ENCODE measurements around the gene GTF2H4.

Gene GTF2H4

DNA sequence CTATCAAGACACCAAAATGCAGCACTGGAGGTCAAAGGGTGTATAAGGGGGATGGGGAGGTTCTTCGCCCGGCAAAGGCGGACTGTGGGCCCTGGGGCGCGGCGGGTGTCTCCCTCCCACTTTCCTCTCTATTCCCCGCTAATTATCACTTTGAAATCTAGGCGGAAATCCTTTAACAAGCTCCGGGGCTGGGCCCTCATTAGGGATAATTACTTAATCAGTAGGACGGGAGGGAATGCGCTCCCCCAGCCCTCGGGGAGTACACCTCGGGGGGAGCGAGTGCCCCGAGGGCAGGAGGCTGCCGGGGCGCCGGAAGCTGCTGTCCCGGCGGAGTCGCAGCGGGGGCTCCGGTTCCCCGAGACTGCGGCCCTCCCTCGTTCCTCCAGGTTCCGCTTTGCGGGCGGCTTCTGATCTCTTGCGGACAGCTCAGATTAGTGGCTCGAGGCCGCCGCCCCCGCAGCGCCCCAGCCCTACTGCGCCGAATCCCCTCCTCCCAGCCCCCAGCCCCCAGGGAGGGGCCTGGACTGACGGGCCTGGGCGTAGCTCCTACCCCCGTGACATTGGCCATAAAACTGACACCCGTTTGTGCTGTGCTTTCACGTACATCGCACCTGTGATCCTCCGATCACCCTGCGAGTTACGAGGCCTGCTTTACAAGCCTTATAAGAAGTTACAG lies 47.5 kb downstream of the GTF2H4 start:
- Histone ChIP-seq H3K36me3 (ENCODE audit: insufficient read depth) (no peaks in the 10 kb centered on the region), H3K27me3 (ENCODE audit: insufficient read depth, low read depth) (no peaks in the 10 kb centered on the region; the same call in 1 of the 2 replicates), H3K9ac (peak overlapping the region; percentile 44; the same call in 1 of the 2 replicates), H3K4me2 (peak overlapping the region; percentile 54), H3K79me2 (ENCODE audit: insufficient read depth, low read depth) (no peaks in the 10 kb centered on the region), H2AFZ (ENCODE audit: low read depth) (peak overlapping the region; percentile 57), H3K4me1 (ENCODE audit: low read depth, poor library complexity, severe bottlenecking) (peaks cover 3% of the 10 kb centered on the region), H3K27ac (peak overlapping the region; percentile 27; the same call in 1 of the 2 replicates), H3K4me3 (IDR thresholded peaks at IDR 0.05; ENCODE audit: insufficient read depth, low read depth, low read length) (no peak overlapping the region), H4K20me1 (ENCODE audit: insufficient read depth) (no peaks in the 10 kb centered on the region)
- TF ChIP-seq, protein P1, sequence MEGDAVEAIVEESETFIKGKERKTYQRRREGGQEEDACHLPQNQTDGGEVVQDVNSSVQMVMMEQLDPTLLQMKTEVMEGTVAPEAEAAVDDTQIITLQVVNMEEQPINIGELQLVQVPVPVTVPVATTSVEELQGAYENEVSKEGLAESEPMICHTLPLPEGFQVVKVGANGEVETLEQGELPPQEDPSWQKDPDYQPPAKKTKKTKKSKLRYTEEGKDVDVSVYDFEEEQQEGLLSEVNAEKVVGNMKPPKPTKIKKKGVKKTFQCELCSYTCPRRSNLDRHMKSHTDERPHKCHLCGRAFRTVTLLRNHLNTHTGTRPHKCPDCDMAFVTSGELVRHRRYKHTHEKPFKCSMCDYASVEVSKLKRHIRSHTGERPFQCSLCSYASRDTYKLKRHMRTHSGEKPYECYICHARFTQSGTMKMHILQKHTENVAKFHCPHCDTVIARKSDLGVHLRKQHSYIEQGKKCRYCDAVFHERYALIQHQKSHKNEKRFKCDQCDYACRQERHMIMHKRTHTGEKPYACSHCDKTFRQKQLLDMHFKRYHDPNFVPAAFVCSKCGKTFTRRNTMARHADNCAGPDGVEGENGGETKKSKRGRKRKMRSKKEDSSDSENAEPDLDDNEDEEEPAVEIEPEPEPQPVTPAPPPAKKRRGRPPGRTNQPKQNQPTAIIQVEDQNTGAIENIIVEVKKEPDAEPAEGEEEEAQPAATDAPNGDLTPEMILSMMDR (conservative IDR thresholded peaks at IDR 0.05; ENCODE audit: low read depth, low read length): no peak

DNA sequence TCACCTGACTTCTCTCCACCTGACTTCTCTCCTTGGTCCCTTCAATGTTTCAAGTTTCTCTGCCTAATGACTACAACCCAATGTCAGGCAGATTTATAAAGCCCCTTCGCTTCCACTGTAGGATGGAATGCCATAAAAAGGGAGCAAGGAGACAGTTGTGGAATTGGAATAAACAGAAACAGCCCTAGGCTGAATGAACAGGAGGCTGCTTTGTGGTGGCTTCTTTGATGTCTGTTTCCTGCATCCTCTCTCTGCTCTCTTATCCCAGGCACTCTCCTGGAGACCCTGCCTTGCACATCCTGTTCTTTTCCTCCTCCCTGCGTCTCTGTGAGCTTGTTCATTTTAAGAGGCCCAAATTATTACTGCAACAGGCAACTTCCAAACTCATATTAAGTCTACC lies 49.7 kb downstream of the GTF2H4 start:
- Histone ChIP-seq H3K4me1 (ENCODE audit: low read depth, poor library complexity, severe bottlenecking) (peaks cover 20% of the 10 kb centered on the region), H3K4me3 (IDR thresholded peaks at IDR 0.05; ENCODE audit: insufficient read depth, low read depth, low read length) (no peak overlapping the region), H3K79me2 (ENCODE audit: insufficient read depth, low read depth) (no peaks in the 10 kb centered on the region), H3K27me3 (ENCODE audit: insufficient read depth, low read depth) (no peaks in the 10 kb centered on the region; the same call in 1 of the 2 replicates), H3K27ac (no peak overlapping the region), H2AFZ (ENCODE audit: low read depth) (no peak overlapping the region), H3K9ac (no peak overlapping the region), H3K36me3 (ENCODE audit: insufficient read depth) (no peaks in the 10 kb centered on the region), H3K4me2 (no peak overlapping the region), H4K20me1 (ENCODE audit: insufficient read depth) (no peaks in the 10 kb centered on the region)
- TF ChIP-seq, protein P1 (conservative IDR thresholded peaks at IDR 0.05; ENCODE audit: low read depth, low read length): no peak

DNA sequence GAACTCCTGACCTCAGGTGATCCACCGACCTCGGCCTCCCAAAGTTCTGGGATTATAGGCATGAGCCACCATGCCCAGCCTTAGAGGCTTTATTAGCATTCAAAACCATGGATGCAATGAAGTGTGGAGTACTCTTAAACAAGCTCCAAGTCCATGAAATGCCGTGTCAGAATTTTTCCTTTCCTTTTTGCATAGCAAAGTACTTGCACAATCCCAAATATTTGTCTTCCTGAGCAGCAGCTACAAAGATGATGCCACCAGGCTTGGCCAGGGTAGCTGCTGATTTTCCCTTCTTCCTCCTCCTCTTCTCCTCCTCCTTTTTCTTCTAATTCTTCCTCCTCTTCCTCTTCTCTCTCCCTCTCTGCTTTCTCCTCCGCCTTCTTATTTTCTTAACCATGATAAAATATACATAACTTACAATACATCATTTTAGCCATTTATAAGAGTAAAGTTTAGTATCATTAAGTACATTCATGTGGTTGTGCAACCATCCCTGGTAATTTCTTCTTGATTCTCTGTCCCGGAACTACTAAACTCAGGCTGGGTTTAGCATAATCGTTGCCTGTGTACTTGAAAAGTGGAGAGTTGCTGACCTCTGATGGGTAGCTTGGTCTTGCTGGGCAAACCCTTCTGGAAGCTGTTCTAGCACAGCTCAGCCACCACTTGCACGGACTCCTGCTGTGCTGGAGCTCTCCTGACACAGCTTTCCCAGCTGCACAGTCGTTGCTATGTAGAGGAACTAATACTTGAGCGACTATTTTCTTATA lies 53.1 kb downstream of the GTF2H4 start:
- Histone ChIP-seq H2AFZ (ENCODE audit: low read depth) (no peak overlapping the region), H3K4me3 (IDR thresholded peaks at IDR 0.05; ENCODE audit: insufficient read depth, low read depth, low read length) (no peak overlapping the region), H3K27ac (no peak overlapping the region), H3K9ac (no peak overlapping the region), H3K4me2 (no peak overlapping the region), H4K20me1 (ENCODE audit: insufficient read depth) (no peaks in the 10 kb centered on the region), H3K4me1 (ENCODE audit: low read depth, poor library complexity, severe bottlenecking) (peaks cover 51% of the 10 kb centered on the region), H3K27me3 (ENCODE audit: insufficient read depth, low read depth) (no peaks in the 10 kb centered on the region; the same call in 1 of the 2 replicates), H3K79me2 (ENCODE audit: insufficient read depth, low read depth) (no peaks in the 10 kb centered on the region), H3K36me3 (ENCODE audit: insufficient read depth) (no peaks in the 10 kb centered on the region)
- TF ChIP-seq, protein P1 (conservative IDR thresholded peaks at IDR 0.05; ENCODE audit: low read depth, low read length): no peak

DNA sequence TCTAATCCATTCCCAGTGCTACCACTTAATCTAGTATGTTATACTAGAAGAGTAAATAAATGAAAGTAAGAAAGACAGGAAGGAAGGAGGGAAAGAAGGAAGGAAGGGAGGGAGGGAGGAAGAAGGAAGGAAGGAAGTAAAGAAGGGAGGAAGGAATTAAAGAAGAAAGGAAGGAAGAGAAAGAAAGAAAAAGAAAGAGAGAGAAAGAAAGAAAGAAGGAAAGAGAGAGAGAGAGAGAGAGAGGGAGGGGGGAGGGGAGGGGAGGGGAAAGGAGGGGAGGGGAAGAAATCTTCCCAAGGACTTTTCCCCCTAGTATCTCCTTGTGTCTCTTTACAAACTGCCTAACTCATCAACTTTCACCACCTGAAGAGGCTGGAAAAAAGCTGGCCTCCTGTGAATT lies 54.7 kb downstream of the GTF2H4 start:
- H3K27ac ChIP-seq: peak overlapping the region; percentile 97
- TF ChIP-seq, protein P1 (conservative IDR thresholded peaks at IDR 0.05; ENCODE audit: low read depth, low read length): no peak
- H3K4me1 ChIP-seq (ENCODE audit: low read depth, poor library complexity, severe bottlenecking): peaks cover 55% of the 10 kb centered on the region
- H3K9ac ChIP-seq: peak overlapping the region; percentile 48; the same call in 1 of the 2 replicates
- no peak overlapping the region for H3K4me3 ChIP-seq (IDR thresholded peaks at IDR 0.05; ENCODE audit: insufficient read depth, low read depth, low read length)
- peak overlapping the region; percentile 61; the same call in 1 of the 2 replicates for H3K4me2 ChIP-seq
- H3K27me3 ChIP-seq (ENCODE audit: insufficient read depth, low read depth): no peaks in the 10 kb centered on the region
- H3K36me3 ChIP-seq (ENCODE audit: insufficient read depth): no peaks in the 10 kb centered on the region
- H2AFZ ChIP-seq (ENCODE audit: low read depth): peak overlapping the region; percentile 59; the same call in 1 of the 2 replicates
- no peaks in the 10 kb centered on the region for H4K20me1 ChIP-seq (ENCODE audit: insufficient read depth)
- H3K79me2 ChIP-seq (ENCODE audit: insufficient read depth, low read depth): no peaks in the 10 kb centered on the region

Measured in KMS-11 (cell line).